Frontal cortex (tissue), 4 donors: ENCODE results near the gene EPO. TPM values are rescaled to one million over a fixed set of nuclear protein-coding genes. Genes with fewer than 3 reads are reported as not detected.
A peak's percentile ranks its signal among the peaks of the same experiment; 100 is the strongest.
"Not testable (repeated sequence)": the region's sequence is repeated elsewhere in the genome, so short reads cannot be mapped to it uniquely, and the experiment has no call there.

Experiments
- DNase-seq, 2 donors: peaks; one replicate each; pipeline ENCODE4 v3.0.0; 2012; ENCODE audit warnings: low spot score in 2 of 2
- FAIRE-seq: peaks from 2 replicates; lab custom pipeline; 2012; peaks lifted over from hg19 to GRCh38; lab: Jason Lieb, UNC
- total RNA-seq: library from RNA; depleted of rRNA; stranded (reverse); fragments of >200 nt; gene quantifications from one replicate; pipeline ENCODE4 v1.2.3, GENCODE V29; 2014
- donor health status: control.
- donor health status: control.
- donor health status: control.

Gene EPO
- total RNA-seq, 1 donor from 2014 or later: not detected

- no peak for DNase-seq
- no peak for FAIRE-seq
Measured at GRCh38 chr7:100696123-100696521, 24.1 kb upstream of the EPO start.

DNA sequence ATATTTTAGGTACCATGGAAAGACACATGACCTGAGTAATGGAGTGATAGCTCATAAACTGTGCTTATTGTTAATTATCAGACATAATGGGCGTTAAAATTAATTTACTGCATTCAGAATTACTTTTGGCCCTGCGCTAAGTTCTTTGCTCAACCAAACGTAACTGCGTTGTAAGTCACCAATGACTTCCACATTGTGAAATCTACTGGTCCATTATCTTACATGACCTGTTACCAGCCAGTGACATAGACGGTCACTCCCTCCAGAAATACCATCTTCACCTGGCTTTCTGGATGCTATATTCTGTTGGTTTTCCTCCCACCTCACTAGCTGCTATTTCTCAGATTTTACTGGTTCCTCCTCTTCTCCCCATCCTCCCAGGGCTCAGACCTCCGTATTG lies 21.2 kb upstream of the EPO start:
- FAIRE-seq (no peak), DNase-seq (no peak)

DNA sequence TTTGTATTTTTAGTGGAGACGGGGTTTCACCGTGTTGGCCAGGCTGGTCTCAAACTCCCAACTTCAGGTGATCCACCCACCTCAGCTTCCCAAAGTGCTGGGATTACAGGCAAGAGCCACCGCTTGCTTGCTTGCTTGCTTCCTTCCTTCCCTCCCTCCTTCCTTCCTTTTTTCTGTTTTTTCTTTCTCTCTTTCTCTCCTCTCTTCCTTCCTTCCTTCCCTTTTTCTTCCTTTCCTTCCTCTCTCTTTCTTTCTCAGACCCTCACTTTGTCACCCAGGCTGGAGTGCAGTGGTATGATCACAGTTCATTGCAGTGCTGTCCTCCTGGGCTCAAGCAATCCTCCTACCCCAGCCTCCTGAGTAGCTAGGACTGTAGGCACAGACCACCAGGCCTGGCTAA lies 19.2 kb upstream of the EPO start:
- not testable (repeated sequence) for FAIRE-seq

DNA sequence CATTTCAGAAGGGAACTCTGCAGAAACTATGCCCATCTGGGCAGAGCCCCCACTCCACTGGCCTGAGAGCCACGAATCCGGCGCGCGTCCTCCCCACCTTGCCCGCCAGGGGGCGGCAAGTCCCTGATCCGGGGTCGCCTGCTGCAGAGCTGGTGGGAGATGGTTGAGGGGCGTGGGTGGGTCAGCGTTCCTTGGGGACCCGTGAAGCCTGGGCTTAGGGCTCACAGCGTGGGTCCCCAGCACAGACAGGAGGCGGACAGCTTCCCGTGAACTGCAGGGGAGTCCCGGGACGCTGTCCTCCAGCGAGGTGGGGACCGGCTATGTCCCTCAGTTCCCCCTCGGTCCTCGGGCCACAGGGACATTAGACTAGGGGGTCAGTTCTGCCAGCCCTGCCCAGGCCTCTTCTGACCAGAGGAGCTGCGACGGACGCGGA lies 14.9 kb upstream of the EPO start:
- FAIRE-seq (no peak), DNase-seq (peak; percentile 72 to 81)

More for the DNA sequence above, 19.2 kb upstream of the EPO start:
- not testable (repeated sequence) for DNase-seq

DNA sequence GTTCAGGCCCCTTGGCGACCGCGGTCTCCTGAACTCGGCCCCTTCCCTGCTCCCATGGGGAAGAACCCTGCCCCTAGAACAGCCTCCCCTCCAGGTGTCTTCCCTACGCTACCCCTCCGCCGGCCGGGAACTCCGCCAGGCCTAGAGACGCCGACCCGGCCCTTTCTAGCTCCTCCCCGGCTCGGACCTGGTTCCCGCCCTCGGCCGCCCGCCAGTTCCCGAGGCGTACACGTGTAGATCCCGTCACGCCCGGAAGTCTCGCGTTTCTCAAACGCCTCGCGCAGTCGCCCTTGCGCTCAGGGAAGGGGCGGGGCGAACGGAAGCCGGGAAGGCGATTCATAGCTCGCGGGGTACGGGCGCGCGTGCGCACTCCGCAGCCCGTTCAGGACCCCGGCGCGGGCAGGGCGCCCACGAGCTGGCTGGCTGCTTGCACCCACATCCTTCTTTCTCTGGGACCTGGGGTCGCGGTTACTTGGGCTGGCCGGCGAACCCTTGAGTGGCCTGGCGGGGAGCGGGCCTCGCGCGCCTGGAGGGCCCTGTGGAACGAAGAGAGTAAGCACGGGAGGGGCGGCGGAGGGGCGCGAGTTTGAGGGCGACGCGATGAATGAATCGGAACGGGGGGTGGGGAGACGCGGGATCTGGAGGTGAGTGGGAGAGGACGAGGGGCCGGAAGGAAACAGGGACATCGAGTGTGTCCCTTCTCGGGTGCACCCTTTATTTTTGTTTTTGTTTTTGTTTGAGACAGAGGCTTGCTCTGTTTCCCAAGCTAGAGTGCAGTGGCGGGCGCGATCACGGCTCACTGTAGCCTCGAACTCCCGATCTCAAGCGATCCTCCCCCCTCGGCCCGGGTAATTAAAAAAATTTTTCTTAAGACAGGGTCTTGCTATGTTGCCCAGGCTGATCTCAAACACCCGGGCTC lies 14.3 kb upstream of the EPO start, which contains the start of gene POP7:
POP7 (plus strand) TSS at position 369 of the 919 bp plus-strand sequence. CDS start 710 bp downstream, outside the sequence.
- FAIRE-seq (no peak), DNase-seq (peak; percentile 94 to 98)

DNA sequence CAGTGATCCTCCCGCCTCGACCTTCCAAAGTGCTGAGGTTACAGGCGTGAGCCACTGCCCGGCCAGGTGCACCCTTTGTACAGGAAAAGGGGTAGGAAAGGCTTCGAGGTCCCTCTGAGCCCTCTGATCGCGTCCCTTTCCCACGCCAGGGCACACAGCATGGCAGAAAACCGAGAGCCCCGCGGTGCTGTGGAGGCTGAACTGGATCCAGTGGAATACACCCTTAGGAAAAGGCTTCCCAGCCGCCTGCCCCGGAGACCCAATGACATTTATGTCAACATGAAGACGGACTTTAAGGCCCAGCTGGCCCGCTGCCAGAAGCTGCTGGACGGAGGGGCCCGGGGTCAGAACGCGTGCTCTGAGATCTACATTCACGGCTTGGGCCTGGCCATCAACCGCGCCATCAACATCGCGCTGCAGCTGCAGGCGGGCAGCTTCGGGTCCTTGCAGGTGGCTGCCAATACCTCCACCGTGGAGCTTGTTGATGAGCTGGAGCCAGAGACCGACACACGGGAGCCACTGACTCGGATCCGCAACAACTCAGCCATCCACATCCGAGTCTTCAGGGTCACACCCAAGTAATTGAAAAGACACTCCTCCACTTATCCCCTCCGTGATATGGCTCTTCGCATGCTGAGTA lies 13.5 kb upstream of the EPO start:
- DNase-seq: no peak
- FAIRE-seq: no peak

DNA sequence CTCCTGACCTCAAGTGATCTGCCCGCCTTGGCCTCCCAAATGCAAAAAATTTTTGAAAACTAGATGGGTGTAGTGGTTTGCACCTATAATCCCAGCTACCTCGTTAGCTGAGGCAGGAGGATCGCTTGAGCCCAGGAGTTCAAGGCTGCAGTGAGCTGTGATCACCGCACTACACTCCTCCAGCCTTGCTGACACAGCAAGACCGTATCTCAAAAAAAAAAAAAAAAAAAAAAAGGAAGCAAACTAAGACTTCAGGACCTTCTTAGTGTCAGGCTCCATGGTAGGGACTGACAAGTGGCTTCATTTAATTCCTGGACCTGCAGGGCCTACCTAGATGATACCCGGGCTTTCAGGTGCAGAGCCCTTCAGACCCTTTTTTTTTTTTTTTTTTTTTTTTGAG lies 11.9 kb upstream of the EPO start:
- DNase-seq (no peak), FAIRE-seq (no peak)

DNA sequence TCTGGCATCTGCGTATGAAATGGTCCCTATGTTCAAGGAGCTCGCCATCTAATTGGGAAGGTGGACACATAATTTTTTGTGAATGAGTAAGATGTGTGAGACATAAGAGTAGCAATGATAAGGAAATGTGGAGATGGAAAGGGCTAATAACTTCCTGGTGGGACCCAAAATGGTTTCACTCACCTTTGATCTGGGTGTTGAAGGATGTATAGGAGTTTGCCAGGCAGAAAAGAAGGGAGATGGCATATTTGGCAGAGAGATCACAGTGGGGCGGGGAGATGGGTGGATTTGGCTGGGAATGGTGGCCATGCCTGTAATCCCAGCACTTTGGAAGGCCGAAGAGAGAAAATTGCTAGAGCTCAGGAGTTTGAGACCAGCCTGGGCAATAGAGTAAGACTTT lies 9.8 kb upstream of the EPO start:
- FAIRE-seq: no peak

DNA sequence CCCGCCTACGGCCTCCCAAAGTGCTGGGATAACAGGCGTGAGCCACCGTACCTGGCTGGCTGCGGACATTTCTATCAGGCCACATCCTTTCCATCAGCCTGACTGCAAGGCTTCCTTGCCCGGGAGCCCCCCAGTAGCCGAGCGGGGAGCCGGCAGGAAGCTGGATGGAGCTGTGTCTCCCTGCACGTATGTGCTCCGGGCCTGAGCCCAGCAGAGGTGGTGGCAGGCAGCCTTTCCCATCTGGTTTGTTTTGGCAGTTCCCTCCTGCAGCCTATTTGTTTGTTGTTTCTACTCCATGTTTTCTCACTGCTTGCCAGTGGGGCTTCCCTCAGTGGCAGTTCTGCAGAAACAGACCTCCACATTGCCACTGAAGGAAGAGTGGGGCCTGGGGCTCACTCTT lies 8.9 kb upstream of the EPO start:
- FAIRE-seq: no peak
- no peak for DNase-seq

More for the DNA sequence above, 9.8 kb upstream of the EPO start:
- DNase-seq: no peak

DNA sequence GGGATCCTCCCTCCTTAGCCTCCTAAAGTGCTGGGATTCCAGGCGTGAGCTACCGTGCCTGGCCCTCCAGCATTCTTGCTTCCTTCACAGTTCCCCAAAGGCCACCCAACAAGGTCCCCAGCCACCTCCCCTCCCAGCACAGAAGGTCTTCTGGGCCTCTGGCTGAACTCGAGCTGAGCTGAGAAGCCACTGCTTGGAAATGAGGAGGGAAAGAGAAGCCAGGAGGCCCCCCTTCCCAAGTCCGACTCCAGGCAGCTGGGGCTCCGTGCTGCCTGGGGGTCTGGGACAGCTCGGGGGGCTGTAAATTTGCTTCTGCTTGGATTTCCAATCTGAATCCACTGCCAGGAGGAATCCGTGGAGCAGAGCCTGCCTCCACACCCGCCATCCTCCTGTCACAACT lies 5.5 kb upstream of the EPO start:
- FAIRE-seq (no peak), DNase-seq (no peak)

GRCh38 chr7:100717073-100717472 lies 3.2 kb upstream of the EPO start:
- FAIRE-seq, DNase-seq: not testable (repeated sequence)

DNA sequence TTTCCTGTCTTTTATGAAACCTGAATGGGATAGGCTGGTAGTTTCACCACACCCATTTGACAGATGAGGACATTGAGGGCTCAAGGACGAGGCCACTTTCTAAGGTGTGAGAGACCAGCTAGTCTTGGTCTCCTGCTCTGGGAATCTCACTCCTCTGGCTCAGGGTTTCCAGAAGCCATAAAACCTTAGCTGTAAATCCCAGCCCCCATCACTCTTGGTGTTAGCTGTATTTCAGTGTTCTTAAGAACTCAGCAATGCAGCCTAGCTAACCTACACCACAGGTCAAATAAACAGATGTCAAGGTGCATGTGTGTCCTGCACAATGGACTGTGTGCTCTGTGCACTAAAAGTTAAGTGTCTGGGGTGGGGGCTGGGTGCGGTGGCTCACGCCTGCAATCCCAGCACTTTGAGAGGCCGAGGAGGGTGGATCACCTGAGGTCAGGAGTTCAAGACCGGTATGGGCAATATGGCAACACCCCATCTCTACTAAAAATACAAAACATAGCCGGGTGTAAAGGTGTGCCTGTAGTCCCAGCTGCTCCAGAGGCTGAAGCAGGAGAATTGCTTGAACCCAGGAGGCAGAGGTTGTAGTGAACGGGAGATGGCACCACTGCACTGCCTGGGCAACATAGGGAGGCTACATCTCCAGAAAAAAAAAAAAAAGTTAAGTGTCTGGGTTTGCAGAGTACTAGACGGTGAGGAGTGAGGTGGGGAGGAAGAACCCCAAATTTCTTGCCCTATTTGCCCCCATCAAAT lies 567 bp upstream of the EPO start:
- FAIRE-seq (no peak), DNase-seq (no peak)

DNA sequence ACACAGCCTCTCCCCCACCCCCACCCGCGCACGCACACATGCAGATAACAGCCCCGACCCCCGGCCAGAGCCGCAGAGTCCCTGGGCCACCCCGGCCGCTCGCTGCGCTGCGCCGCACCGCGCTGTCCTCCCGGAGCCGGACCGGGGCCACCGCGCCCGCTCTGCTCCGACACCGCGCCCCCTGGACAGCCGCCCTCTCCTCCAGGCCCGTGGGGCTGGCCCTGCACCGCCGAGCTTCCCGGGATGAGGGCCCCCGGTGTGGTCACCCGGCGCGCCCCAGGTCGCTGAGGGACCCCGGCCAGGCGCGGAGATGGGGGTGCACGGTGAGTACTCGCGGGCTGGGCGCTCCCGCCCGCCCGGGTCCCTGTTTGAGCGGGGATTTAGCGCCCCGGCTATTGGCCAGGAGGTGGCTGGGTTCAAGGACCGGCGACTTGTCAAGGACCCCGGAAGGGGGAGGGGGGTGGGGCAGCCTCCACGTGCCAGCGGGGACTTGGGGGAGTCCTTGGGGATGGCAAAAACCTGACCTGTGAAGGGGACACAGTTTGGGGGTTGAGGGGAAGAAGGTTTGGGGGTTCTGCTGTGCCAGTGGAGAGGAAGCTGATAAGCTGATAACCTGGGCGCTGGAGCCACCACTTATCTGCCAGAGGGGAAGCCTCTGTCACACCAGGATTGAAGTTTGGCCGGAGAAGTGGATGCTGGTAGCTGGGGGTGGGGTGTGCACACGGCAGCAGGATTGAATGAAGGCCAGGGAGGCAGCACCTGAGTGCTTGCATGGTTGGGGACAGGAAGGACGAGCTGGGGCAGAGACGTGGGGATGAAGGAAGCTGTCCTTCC lies 620 bp downstream of the EPO start:
- DNase-seq (no peak), FAIRE-seq (no peak)

- DNase-seq: no peak
- no peak for FAIRE-seq
Measured at GRCh38 chr7:100721505-100721812, 1.2 kb downstream of the EPO start.

GRCh38 chr7:100722480-100723212 lies 2.4 kb downstream of the EPO start:
- no peak for DNase-seq
- no peak for FAIRE-seq

DNA sequence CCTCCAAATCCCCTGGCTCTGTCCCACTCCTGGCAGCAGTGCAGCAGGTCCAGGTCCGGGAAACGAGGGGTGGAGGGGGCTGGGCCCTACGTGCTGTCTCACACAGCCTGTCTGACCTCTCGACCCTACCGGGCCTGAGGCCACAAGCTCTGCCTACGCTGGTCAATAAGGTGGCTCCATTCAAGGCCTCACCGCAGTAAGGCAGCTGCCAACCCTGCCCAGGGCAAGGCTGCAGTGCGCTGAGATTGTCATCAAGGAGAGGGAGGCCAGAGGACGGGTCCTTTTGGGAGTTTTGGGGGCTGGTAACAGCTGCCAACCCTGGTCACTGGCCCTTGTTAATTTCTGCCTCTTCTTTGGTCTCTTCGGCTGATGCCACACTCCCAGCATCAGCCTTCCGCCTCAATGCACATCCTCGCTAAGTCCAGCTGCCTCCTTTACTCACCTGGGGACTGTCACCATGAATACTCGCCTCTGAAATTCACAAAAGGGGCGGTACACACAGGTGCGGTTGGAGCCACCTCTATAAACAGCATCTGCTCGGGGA lies 3.5 kb downstream of the EPO start:
- DNase-seq (no peak), FAIRE-seq (no peak)

GRCh38 chr7:100724364-100724763 lies 4.1 kb downstream of the EPO start:
- not testable (repeated sequence) for DNase-seq, FAIRE-seq

DNA sequence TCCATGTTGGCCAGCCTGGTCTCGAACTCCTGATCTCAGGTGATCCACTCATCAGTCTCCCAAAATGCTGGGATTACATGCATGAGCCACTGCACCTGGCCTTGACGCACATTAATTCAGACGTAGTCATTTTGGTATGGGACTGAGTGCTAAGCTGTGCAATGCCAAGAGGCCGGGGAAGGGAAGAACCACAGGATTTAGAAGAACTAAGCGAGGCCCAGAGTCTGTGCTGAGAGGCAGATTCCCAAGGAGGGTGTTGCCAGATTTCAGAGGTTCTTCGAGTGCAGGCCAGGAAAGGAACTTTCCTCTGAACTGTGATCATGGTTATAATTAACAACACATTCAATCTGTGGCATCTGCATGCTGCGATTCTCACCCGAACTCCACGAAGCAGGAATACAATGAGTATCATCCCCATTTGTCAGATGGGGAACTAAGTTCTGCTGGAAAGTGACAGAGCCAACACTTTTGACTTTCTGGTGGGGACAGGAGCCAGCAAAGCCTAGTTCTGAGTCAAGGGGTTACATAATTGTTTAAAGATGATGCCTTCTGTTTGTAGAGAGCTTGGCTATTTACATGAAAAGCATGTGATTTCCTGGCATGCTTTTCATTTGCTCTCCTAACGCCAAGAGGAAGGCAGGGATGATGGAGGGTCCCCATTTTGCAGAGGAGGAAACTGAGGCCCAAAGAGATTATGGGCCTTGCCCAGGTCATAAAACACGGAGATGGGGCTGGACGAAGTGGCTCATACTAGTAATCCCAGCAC lies 6.9 kb downstream of the EPO start:
- no peak for DNase-seq
- FAIRE-seq: no peak
